ENCODE measurements around the gene MCUB. TPM values are rescaled to one million over a fixed set of nuclear protein-coding genes. Genes with fewer than 3 reads are reported as not detected.

MCUB gene
- total and polyA plus RNA-seq, 9 of the 15 experiments (the other 6 are each of a cell fraction or from before 2014, with no cell fraction given): 1.4 to 21.5 (median 5.4) TPM

- TF ChIP-seq TCF3 (CRISPR knock-in tag; IDR thresholded peaks at IDR 0.05): 0 out of 2 replicates have a peak, but pooled peaks have one; percentile 21
- peak; percentile 91 for TF ChIP-seq MEF2D (tag; conservative IDR thresholded peaks at IDR 0.05; ENCODE audit: low read depth)
- peak; percentile 100 for TF ChIP-seq ADNP (tag; IDR thresholded peaks at IDR 0.05)
- TF ChIP-seq ZBTB12 (CRISPR knock-in tag; IDR thresholded peaks at IDR 0.05): peak; percentile 56; the same call in 1 of the 2 replicates
- TF ChIP-seq DDX20 (tag; IDR thresholded peaks at IDR 0.05; ENCODE audit: low read depth): no peak
- TF ChIP-seq JUND (IDR thresholded peaks at IDR 0.05; ENCODE audit: borderline replicate concordance, low read depth, low read length): 0 out of 2 replicates have a peak, but pooled peaks have one; percentile 5
- TF ChIP-seq JUND (tag; IDR thresholded peaks at IDR 0.05; ENCODE audit: borderline replicate concordance, low read depth, low read length): no peak; the same call in 2 of the 3 replicates
- peak; percentile 76 for TF ChIP-seq TEAD4 (IDR thresholded peaks at IDR 0.05; ENCODE audit: low read length)
- TF ChIP-seq TEAD4 (CRISPR knock-in tag; IDR thresholded peaks at IDR 0.05; ENCODE audit: borderline replicate concordance): no peak
- no peak for TF ChIP-seq CEBPG (CRISPR knock-in tag; IDR thresholded peaks at IDR 0.05)
- TF ChIP-seq CEBPG (tag; conservative IDR thresholded peaks at IDR 0.05 in 1 of 2, IDR thresholded peaks at IDR 0.05 in 1 of 2): peak; percentile 31 to 53; a peak in 3 of 4 replicates
- TF ChIP-seq NKRF (IDR thresholded peaks at IDR 0.05; ENCODE audit: borderline replicate concordance): 0 out of 2 replicates have a peak, but pooled peaks have one; percentile 12
- TF ChIP-seq PKNOX1 (IDR thresholded peaks at IDR 0.05): peak; percentile 4; the same call in 1 of the 2 replicates
- no peak for TF ChIP-seq BRCA1 (IDR thresholded peaks at IDR 0.05)
- no peak for TF ChIP-seq BRCA1 (CRISPR knock-in tag; IDR thresholded peaks at IDR 0.05)
- peak; percentile 89 for TF ChIP-seq MEF2A (IDR thresholded peaks at IDR 0.05; ENCODE audit: control insufficient read depth, low read depth, low read length)
- TF ChIP-seq GTF3C2 (IDR thresholded peaks at IDR 0.05; ENCODE audit: borderline replicate concordance, extremely low read depth, insufficient read length): peak; percentile 55
- TF ChIP-seq ZNF12 (CRISPR knock-in tag; IDR thresholded peaks at IDR 0.05): 0 out of 2 replicates have a peak, but pooled peaks have one; percentile 78
- peak; percentile 48 for TF ChIP-seq CEBPB (tag; IDR thresholded peaks at IDR 0.05)
- TF ChIP-seq GABPA (tag; conservative IDR thresholded peaks at IDR 0.05; ENCODE audit: low read depth): peak; percentile 37
These were observed 170.8 kb downstream of the MCUB start (continued) for GRCh38 chr4:109730619-109731545.
